HepG2 (cell line): ENCODE data around the gene MRPL48. TPM values are rescaled to one million over a fixed set of nuclear protein-coding genes. Genes with fewer than 3 reads are reported as not detected.

Source experiments
- AKAP8 ChIP-seq: sonication (generic); formaldehyde crosslinking; IDR thresholded peaks from 2 replicates; pipeline ENCODE4 v1.5.1; 2020; ENCODE audit warnings: mild to moderate bottlenecking, missing genetic modification reagents
- ATF7-NPFF ChIP-seq: sonication (generic); formaldehyde crosslinking; IDR thresholded peaks from 2 replicates; pipeline ENCODE4 v1.8.1; 2023; ENCODE audit warnings: mild to moderate bottlenecking, low read depth, missing genetic modification reagents, moderate library complexity
- CBX2 ChIP-seq, 2 experiments: fragments of 200-600 bp in 1 of 2; sonication (generic); formaldehyde crosslinking in 1 of 2; IDR thresholded peaks; 2 replicates each; pipeline versions ENCODE4 v1.7.0 to v1.8.1; 2018 to 2022; ENCODE audit warnings: low read depth in 2 of 2, low read length in 1 of 2, mild to moderate bottlenecking in 1 of 2, missing genetic modification reagents in 1 of 2
- GATAD2A ChIP-seq: IDR thresholded peaks from 2 replicates; pipeline ENCODE4 v1.6.1; 2016
- IKZF1 ChIP-seq: fragments of 450-650 bp; IDR thresholded peaks from 2 replicates; pipeline ENCODE4 v1.7.1; 2016
- JUN ChIP-seq: sonication (generic); formaldehyde crosslinking; IDR thresholded peaks from 2 replicates; pipeline ENCODE4 v1.4.0; 2020; ENCODE audit warnings: mild to moderate bottlenecking, missing genetic modification reagents
- MIER3 ChIP-seq: IDR thresholded peaks from 2 replicates; pipeline ENCODE4 v1.6.1; 2016; ENCODE audit warnings: missing compliant biosample characterization, borderline replicate concordance
- NFYB ChIP-seq: sonication (generic); formaldehyde crosslinking; IDR thresholded peaks from 2 replicates; pipeline ENCODE4 v1.4.0; 2020; ENCODE audit warnings: missing genetic modification reagents
- NPAS2 ChIP-seq: sonication (generic); formaldehyde crosslinking; IDR thresholded peaks from 2 replicates; pipeline ENCODE4 v1.8.0; 2022; ENCODE audit warnings: mild to moderate bottlenecking, missing genetic modification reagents, borderline replicate concordance
- NRL ChIP-seq: sonication (generic); formaldehyde crosslinking; IDR thresholded peaks from 2 replicates; pipeline ENCODE4 v1.5.0; 2020; ENCODE audit warnings: missing genetic modification reagents, mild to moderate bottlenecking, moderate library complexity, borderline replicate concordance
- PAWR ChIP-seq: sonication (generic); formaldehyde crosslinking; IDR thresholded peaks from 2 replicates; pipeline ENCODE4 v1.4.0; 2020; ENCODE audit warnings: missing genetic modification reagents, mild to moderate bottlenecking, borderline replicate concordance
- REST ChIP-seq, 2 experiments: IDR thresholded peaks; 2 replicates each; pipeline ENCODE4 v1.6.1; 2011 to 2012; ENCODE audit warnings: low read length in 2 of 2, borderline replicate concordance in 1 of 2, low read depth in 1 of 2, mild to moderate bottlenecking in 1 of 2, moderate library complexity in 1 of 2
- ZBTB1 ChIP-seq: sonication (generic); formaldehyde crosslinking; IDR thresholded peaks from 2 replicates; pipeline ENCODE4 v1.4.0; 2020; ENCODE audit warnings: missing genetic modification reagents, borderline replicate concordance
- ZNF329 ChIP-seq: sonication (generic); formaldehyde crosslinking; IDR thresholded peaks from 2 replicates; pipeline ENCODE4 v1.9.0; 2021; ENCODE audit warnings: low read depth, mild to moderate bottlenecking, missing genetic modification reagents
- ZNF484 ChIP-seq: sonication (generic); formaldehyde crosslinking; IDR thresholded peaks from 2 replicates; pipeline ENCODE4 v1.5.1; 2020; ENCODE audit warnings: mild to moderate bottlenecking, low read depth, missing genetic modification reagents, borderline replicate concordance
- ZNF556 ChIP-seq: sonication (generic); formaldehyde crosslinking; IDR thresholded peaks from 2 replicates; pipeline ENCODE4 v1.4.0; 2020; ENCODE audit warnings: mild to moderate bottlenecking, missing genetic modification reagents, borderline replicate concordance
- ZNF615 ChIP-seq: sonication (generic); formaldehyde crosslinking; IDR thresholded peaks from 2 replicates; pipeline ENCODE4 v1.5.0; 2020; ENCODE audit warnings: mild to moderate bottlenecking, missing genetic modification reagents, borderline replicate concordance
- ZNF749 ChIP-seq: sonication (generic); formaldehyde crosslinking; IDR thresholded peaks from 2 replicates; pipeline ENCODE4 v1.8.0; 2022; ENCODE audit warnings: mild to moderate bottlenecking, missing genetic modification reagents, moderate library complexity, borderline replicate concordance
- ZSCAN31 ChIP-seq: sonication (generic); formaldehyde crosslinking; IDR thresholded peaks from 2 replicates; pipeline ENCODE4 v1.5.0; 2020; ENCODE audit warnings: low read depth, mild to moderate bottlenecking, missing genetic modification reagents
- polyA plus RNA-seq, 8 experiments: library from polyadenylated mRNA; depleted of rRNA in 3 of 8; stranded (reverse) in 7 of 8; unstranded in 1 of 8; fragments of >200 nt; fragmentation: Illumina TruSeq in 4 of 8; extraction: Trizol in 4 of 8; gene quantifications; 2 replicates each; pipeline versions ENCODE4 v1.2.1 to v1.2.3, GENCODE V29; 2011 to 2016; ENCODE audit warnings: low read depth in 4 of 8, missing spikeins in 1 of 8, mixed read lengths in 1 of 8; ENCODE audit not compliant: insufficient read depth in 1 of 8
- total RNA-seq, 5 experiments: library from RNA; depleted of rRNA; stranded (reverse); fragments of >200 nt; fragmentation: Illumina TruSeq; extraction: Trizol; gene quantifications; 2 replicates each; pipeline ENCODE4 v1.2.3, GENCODE V29; 2016; ENCODE audit warnings: low read depth in 1 of 5
- TF ChIP-seq, protein P1 (sequence below): sonication (generic); formaldehyde crosslinking; IDR thresholded peaks from 2 replicates; pipeline ENCODE4 v1.8.0; 2022; ENCODE audit warnings: mild to moderate bottlenecking, missing genetic modification reagents
- TF ChIP-seq, protein P2 (sequence below): sonication (generic); formaldehyde crosslinking; IDR thresholded peaks from 2 replicates; pipeline ENCODE4 v1.5.1; 2020; ENCODE audit warnings: missing genetic modification reagents, mild to moderate bottlenecking, borderline replicate concordance

The MRPL48 gene
- total and polyA plus RNA-seq, 2 of the 13 experiments (the other 11 are each of a cell fraction or from before 2014, with no cell fraction given), result 61.2 to 67.9 TPM

GRCh38 chr11:73779084-73779902, 8.4 kb upstream of the MRPL48 start (continued):
- TF ChIP-seq REST (IDR thresholded peaks at IDR 0.05; ENCODE audit: borderline replicate concordance in 1 of 2, low read depth in 1 of 2, low read length in 2 of 2) (no peak; a peak in 1 of 4 replicates), ZNF484 (CRISPR knock-in tag) (no peak), PAWR (CRISPR knock-in tag) (no peak), CBX2 (IDR thresholded peaks at IDR 0.05; ENCODE audit: low read depth, low read length) (no peak), CBX2 (CRISPR knock-in tag; IDR thresholded peaks at IDR 0.05; ENCODE audit: low read depth) (no peak), NFYB (peak; percentile 84), ZNF615 (no peak), NPAS2 (CRISPR knock-in tag) (no peak), ZNF329 (CRISPR knock-in tag) (no peak), ATF7-NPFF (CRISPR knock-in tag) (no peak), ZBTB1 (CRISPR knock-in tag) (no peak), JUN (peak; percentile 64), ZNF749 (CRISPR knock-in tag) (no peak), ZSCAN31 (CRISPR knock-in tag) (no peak; the same call in 1 of the 2 replicates), NRL (CRISPR knock-in tag) (peak; percentile 53; the same call in 1 of the 2 replicates), MIER3 (peak; percentile 72; the same call in 1 of the 2 replicates), AKAP8 (no peak), IKZF1 (no peak), ZNF556 (CRISPR knock-in tag) (0 out of 2 replicates have a peak, but pooled peaks have one; percentile 26), GATAD2A (CRISPR knock-in tag) (0 out of 2 replicates have a peak, but pooled peaks have one; percentile 53)
- TF ChIP-seq, protein P1, sequence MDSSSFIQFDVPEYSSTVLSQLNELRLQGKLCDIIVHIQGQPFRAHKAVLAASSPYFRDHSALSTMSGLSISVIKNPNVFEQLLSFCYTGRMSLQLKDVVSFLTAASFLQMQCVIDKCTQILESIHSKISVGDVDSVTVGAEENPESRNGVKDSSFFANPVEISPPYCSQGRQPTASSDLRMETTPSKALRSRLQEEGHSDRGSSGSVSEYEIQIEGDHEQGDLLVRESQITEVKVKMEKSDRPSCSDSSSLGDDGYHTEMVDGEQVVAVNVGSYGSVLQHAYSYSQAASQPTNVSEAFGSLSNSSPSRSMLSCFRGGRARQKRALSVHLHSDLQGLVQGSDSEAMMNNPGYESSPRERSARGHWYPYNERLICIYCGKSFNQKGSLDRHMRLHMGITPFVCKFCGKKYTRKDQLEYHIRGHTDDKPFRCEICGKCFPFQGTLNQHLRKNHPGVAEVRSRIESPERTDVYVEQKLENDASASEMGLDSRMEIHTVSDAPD, result peak; percentile 82; the same call in 1 of the 2 replicates
- TF ChIP-seq, protein P2, sequence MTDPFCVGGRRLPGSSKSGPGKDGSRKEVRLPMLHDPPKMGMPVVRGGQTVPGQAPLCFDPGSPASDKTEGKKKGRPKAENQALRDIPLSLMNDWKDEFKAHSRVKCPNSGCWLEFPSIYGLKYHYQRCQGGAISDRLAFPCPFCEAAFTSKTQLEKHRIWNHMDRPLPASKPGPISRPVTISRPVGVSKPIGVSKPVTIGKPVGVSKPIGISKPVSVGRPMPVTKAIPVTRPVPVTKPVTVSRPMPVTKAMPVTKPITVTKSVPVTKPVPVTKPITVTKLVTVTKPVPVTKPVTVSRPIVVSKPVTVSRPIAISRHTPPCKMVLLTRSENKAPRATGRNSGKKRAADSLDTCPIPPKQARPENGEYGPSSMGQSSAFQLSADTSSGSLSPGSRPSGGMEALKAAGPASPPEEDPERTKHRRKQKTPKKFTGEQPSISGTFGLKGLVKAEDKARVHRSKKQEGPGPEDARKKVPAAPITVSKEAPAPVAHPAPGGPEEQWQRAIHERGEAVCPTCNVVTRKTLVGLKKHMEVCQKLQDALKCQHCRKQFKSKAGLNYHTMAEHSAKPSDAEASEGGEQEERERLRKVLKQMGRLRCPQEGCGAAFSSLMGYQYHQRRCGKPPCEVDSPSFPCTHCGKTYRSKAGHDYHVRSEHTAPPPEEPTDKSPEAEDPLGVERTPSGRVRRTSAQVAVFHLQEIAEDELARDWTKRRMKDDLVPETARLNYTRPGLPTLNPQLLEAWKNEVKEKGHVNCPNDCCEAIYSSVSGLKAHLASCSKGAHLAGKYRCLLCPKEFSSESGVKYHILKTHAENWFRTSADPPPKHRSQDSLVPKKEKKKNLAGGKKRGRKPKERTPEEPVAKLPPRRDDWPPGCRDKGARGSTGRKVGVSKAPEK (CRISPR knock-in tag), result no peak
